HepG2 (cell line): Measurements from ENCODE around the gene OR6S1. TPM values are rescaled to one million over a fixed set of nuclear protein-coding genes. Genes with fewer than 3 reads are reported as not detected.
A peak's percentile ranks its signal among the peaks of the same experiment; 100 is the strongest.

Experiments used
- ATAC-seq: fragments of 200-7000 bp; cut with Tn5 transposase; 3 replicates; pipeline ENCODE4 v1.9.1; 2020; ENCODE audit warnings: mild to moderate bottlenecking, moderate library complexity
- BruUV-seq: library from RNA; stranded (reverse); fragments of 400-500 nt; replicated peaks from 2 replicates; lab custom pipeline; 2021; lab: Mats Ljungman, UMichigan
- CTCF ChIA-PET: fragments of 300-600 bp; formaldehyde crosslinking; extraction: SDS; loops from one replicate; lab custom pipeline; 2021; ENCODE audit warnings: low total read pairs, inconsistent platforms, low intra/inter-chr PET ratio; lab: Yijun Ruan, JAX
- POLR2A ChIA-PET: fragments of 350-600 bp; sonication (Branson Sonifier 250); formaldehyde crosslinking; loops from one replicate; lab custom pipeline; 2020; ENCODE audit warnings: antibody characterized with exemption, inconsistent platforms; lab: Yijun Ruan, JAX
- DNase-seq: peaks from one replicate; pipeline ENCODE4 v3.0.0-alpha.2; 2015; ENCODE audit warnings: low spot score
- FAIRE-seq: peaks from 3 replicates; lab custom pipeline; 2011; peaks lifted over from hg19 to GRCh38; lab: Jason Lieb, UNC
- H2AFZ ChIP-seq: one replicate; pipeline ENCODE4 v1.6.1; 2011; ENCODE audit warnings: low read length, inconsistent platforms
- H3K27ac ChIP-seq: fragments of 300-600 bp; 3 replicates; pipeline ENCODE4 v1.8.0; 2011; ENCODE audit warnings: mixed run types, mild to moderate bottlenecking, mixed read lengths, low read length, inconsistent platforms; ENCODE audit not compliant: insufficient read depth; ENCODE audit errors: extremely low read length
- H3K27me3 ChIP-seq, 2 experiments: fragments of 200-600 bp in 1 of 2; 2 replicates in 1 of 2; 3 replicates in 1 of 2; pipeline versions ENCODE4 v1.6.0 to v1.8.0; 2011; ENCODE audit warnings: low read length in 2 of 2, mild to moderate bottlenecking in 2 of 2, moderate library complexity in 2 of 2, inconsistent platforms in 1 of 2; ENCODE audit not compliant: insufficient read depth in 2 of 2, control insufficient read depth in 1 of 2
- H3K36me3 ChIP-seq, 2 experiments: fragments of 200-600 bp in 1 of 2; replicated peaks in 1 of 2; 2 replicates in 1 of 2; 3 replicates in 1 of 2; pipeline versions ENCODE4 v1.5.1 to v1.8.0; 2011; ENCODE audit warnings: low read length in 2 of 2, inconsistent platforms in 1 of 2; ENCODE audit not compliant: insufficient read depth in 2 of 2, control insufficient read depth in 1 of 2
- H3K4me1 ChIP-seq: 2 replicates; pipeline ENCODE4 v1.5.1; 2012; ENCODE audit warnings: low read length, inconsistent platforms; ENCODE audit not compliant: insufficient read depth
- H3K4me2 ChIP-seq: 2 replicates; pipeline ENCODE4 v1.6.0; 2011; ENCODE audit warnings: low read depth, low read length, inconsistent platforms
- H3K4me3 ChIP-seq, 3 experiments: fragments of 200-600 bp in 1 of 3; sonication (generic), shearing (Covaris generic) in 1 of 3; replicated peaks in 1 of 3; 2 replicates each; pipeline ENCODE4 v1.5.1; 2011 to 2016; ENCODE audit warnings: low read length in 3 of 3, inconsistent platforms in 2 of 3, low read depth in 2 of 3, mild to moderate bottlenecking in 2 of 3, control low read depth in 1 of 3, mixed read lengths in 1 of 3; ENCODE audit not compliant: insufficient read depth in 1 of 3
- H3K79me2 ChIP-seq: one replicate; pipeline ENCODE4 v1.6.1; 2011; ENCODE audit warnings: low read length, inconsistent platforms; ENCODE audit not compliant: insufficient read depth
- H3K9ac ChIP-seq: 2 replicates; pipeline ENCODE4 v1.6.0; 2011; ENCODE audit warnings: mild to moderate bottlenecking, low read depth, low read length, inconsistent platforms; ENCODE audit not compliant: insufficient read depth
- H3K9me3 ChIP-seq: 2 replicates; pipeline ENCODE4 v1.5.1; 2012; ENCODE audit warnings: mild to moderate bottlenecking, low read length
- H4K20me1 ChIP-seq: 2 replicates; pipeline ENCODE4 v1.6.0; 2011; ENCODE audit warnings: inconsistent platforms, mild to moderate bottlenecking, low read length, moderate library complexity; ENCODE audit not compliant: insufficient read depth
- DR1 ChIP-seq: sonication (generic); formaldehyde crosslinking; IDR thresholded peaks from 2 replicates; pipeline ENCODE4 v1.8.0; 2021; ENCODE audit warnings: mild to moderate bottlenecking, missing genetic modification reagents, inconsistent platforms
- ERF ChIP-seq: IDR thresholded peaks from 2 replicates; pipeline ENCODE4 v1.6.1; 2018; ENCODE audit warnings: missing biosample characterization, missing genetic modification reagents
- FIP1L1 ChIP-seq: fragments of 200-400 bp; formaldehyde crosslinking; IDR thresholded peaks from 2 replicates; pipeline ENCODE4 v1.6.1; 2018; ENCODE audit warnings: low read depth, mild to moderate bottlenecking, low read length, moderate library complexity, borderline replicate concordance; ENCODE audit not compliant: insufficient read depth
- HNF4A ChIP-seq: sonication (generic); formaldehyde crosslinking; IDR thresholded peaks from 2 replicates; pipeline ENCODE4 v1.4.0; 2020; ENCODE audit warnings: missing genetic modification reagents
- MAFF ChIP-seq: IDR thresholded peaks from 2 replicates; pipeline ENCODE4 v1.6.1; 2011; ENCODE audit warnings: low read depth, low read length, improper control_type of control experiment
- MAFK ChIP-seq, 2 experiments: IDR thresholded peaks in 1 of 2; conservative IDR thresholded peaks in 1 of 2; 2 replicates each; pipeline ENCODE4 v1.6.1; 2011; ENCODE audit warnings: improper control_type of control experiment in 2 of 2, low read length in 2 of 2
- ZBTB38 ChIP-seq: sonication (generic); formaldehyde crosslinking; IDR thresholded peaks from 2 replicates; pipeline ENCODE4 v1.5.1; 2020; ENCODE audit warnings: mild to moderate bottlenecking, missing genetic modification reagents
- ZMYM3 ChIP-seq: sonication (generic); formaldehyde crosslinking; IDR thresholded peaks from 2 replicates; pipeline ENCODE4 v1.5.1; 2020; ENCODE audit warnings: mild to moderate bottlenecking, missing genetic modification reagents
- ZNF431 ChIP-seq: sonication (generic); formaldehyde crosslinking; IDR thresholded peaks from 2 replicates; pipeline ENCODE4 v1.9.0; 2022; ENCODE audit warnings: missing genetic modification reagents, low read depth, mild to moderate bottlenecking, borderline replicate concordance
- ZNF441 ChIP-seq: sonication (generic); formaldehyde crosslinking; IDR thresholded peaks from 2 replicates; pipeline ENCODE4 v1.7.0; 2021; ENCODE audit warnings: missing genetic modification reagents, borderline replicate concordance
- ZSCAN12 ChIP-seq: sonication (generic); formaldehyde crosslinking; IDR thresholded peaks from 2 replicates; pipeline ENCODE4 v1.9.0; 2021; ENCODE audit warnings: mild to moderate bottlenecking, missing genetic modification reagents
- WGBS: methylation state at CpG from one replicate; pipeline ENCODE4 v1.1.6; 2017; ENCODE audit warnings: low lambda C conversion rate; 5-methylcytosine and 5-hydroxymethylcytosine counted together
- in situ Hi-C: cut with HindIII; loops from 2 replicates; pipeline ENCODE4 v1.10.0; 2017; ENCODE audit warnings: low pct_unique_long_range_greater_than_20kb; ENCODE audit not compliant: extremely low pct_ligation_motif_present
- intact Hi-C: fragments of 100-400 bp; cut with micrococcal nuclease; formaldehyde crosslinking; loops from one replicate; pipeline ENCODE4 v1.10.0; 2022; ENCODE audit not compliant: unreplicated experiment
- polyA plus RNA-seq, 8 experiments: library from polyadenylated mRNA; depleted of rRNA in 3 of 8; stranded (reverse) in 7 of 8; unstranded in 1 of 8; fragments of >200 nt; fragmentation: Illumina TruSeq in 4 of 8; extraction: Trizol in 4 of 8; gene quantifications; 2 replicates each; pipeline versions ENCODE4 v1.2.1 to v1.2.3, GENCODE V29; 2011 to 2016; ENCODE audit warnings: low read depth in 4 of 8, missing spikeins in 1 of 8, mixed read lengths in 1 of 8; ENCODE audit not compliant: insufficient read depth in 1 of 8
- total RNA-seq, 5 experiments: library from RNA; depleted of rRNA; stranded (reverse); fragments of >200 nt; fragmentation: Illumina TruSeq; extraction: Trizol; gene quantifications; 2 replicates each; pipeline ENCODE4 v1.2.3, GENCODE V29; 2016; ENCODE audit warnings: low read depth in 1 of 5
- TF ChIP-seq, protein P1 (sequence below): sonication (generic); formaldehyde crosslinking; IDR thresholded peaks from 2 replicates; pipeline ENCODE4 v1.8.1; 2023; ENCODE audit warnings: mild to moderate bottlenecking, moderate library complexity, missing genetic modification reagents
- TF ChIP-seq, protein P2 (sequence below): sonication (generic); formaldehyde crosslinking; IDR thresholded peaks from 2 replicates; pipeline ENCODE4 v1.5.0; 2020; ENCODE audit warnings: mild to moderate bottlenecking, missing genetic modification reagents, borderline replicate concordance

Gene OR6S1
- total and polyA plus RNA-seq, 2 of the 13 experiments (the other 11 are each of a cell fraction or from before 2014, with no cell fraction given), result 0.09 TPM; not detected in 1

DNA sequence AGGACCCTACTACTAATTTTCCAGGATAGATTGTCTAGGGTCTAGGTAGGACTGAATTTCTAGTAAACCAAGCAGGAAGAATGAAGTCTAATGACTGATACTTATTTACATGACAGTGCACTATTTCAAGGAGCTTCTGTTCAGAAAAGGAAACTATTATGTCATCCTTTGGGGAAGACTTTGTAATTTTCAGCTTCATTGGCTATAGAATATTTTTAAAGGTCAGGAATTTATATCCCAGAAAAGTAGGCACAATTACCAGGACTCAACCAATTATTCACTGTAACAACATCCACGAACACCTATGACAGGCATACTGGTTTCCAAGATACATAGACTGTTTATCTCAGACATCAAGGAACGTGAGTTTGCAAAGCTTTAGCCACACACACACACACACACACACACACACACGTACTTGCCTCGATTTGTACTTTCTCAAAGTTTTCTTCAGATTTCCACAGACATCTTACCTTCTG, 23.2 kb downstream of the OR6S1 start:
- no peaks in the 10 kb centered on the region for H4K20me1 ChIP-seq
- no peak overlapping the region for H2AFZ ChIP-seq
- H3K9me3 ChIP-seq, result no peaks in the 10 kb centered on the region
- FAIRE-seq, result no peak
- no peak overlapping the region for H3K4me3 ChIP-seq
- ChIA-PET POLR2A (no interaction called here), CTCF (no interaction called here)
- H3K27me3 ChIP-seq, result no peaks in the 10 kb centered on the region; a peak in 1 of 5 replicates
- H3K4me2 ChIP-seq, result no peak overlapping the region
- TF ChIP-seq MAFK (conservative IDR thresholded peaks at IDR 0.05 in 1 of 2, IDR thresholded peaks at IDR 0.05 in 1 of 2; ENCODE audit: low read length in 2 of 2) (peak in 1 of 2 experiments; percentile 13; a peak in 1 of 4 replicates), ERF (CRISPR knock-in tag) (no peak), DR1 (CRISPR knock-in tag) (no peak)
- TF ChIP-seq, protein P1, sequence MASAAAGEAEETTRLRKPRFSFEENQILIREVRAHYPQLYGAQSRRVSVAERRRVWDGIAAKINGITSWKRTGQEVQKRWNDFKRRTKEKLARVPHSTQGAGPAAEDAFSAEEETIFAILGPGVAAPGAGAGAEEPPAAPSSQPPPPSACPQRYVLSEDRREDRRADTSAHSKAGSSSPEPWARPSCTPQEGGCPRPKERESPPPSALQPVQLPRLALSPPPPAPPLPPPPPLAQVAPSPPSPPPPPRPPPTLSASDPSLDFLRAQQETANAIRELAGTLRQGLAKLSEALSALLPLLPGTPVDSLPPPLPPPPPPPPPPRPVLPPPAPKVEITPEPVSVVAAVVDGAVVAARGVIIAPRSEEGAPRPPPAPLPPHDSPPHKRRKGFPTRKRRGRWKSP (CRISPR knock-in tag), result no peak
- H3K36me3 ChIP-seq, result no peaks in the 10 kb centered on the region
- 32% methylated on average over 4 of the region's 4 CpGs for WGBS
- DNase-seq, result no peak
- no peak overlapping the region for H3K27ac ChIP-seq
- intact Hi-C loops (no loop called here), in situ Hi-C loops (loop anchor here (25.0 kb wide), 1 partner anchor 156 kb away; the partner anchor contains the start of genes APEX1, OSGEP, PIP4P1 and PNP)
- no peaks in the 10 kb centered on the region for H3K79me2 ChIP-seq
- no TSS peak for BruUV-seq
- H3K9ac ChIP-seq, result no peak overlapping the region
- no peak for ATAC-seq
- H3K4me1 ChIP-seq, result peaks cover 86% of the 10 kb centered on the region

DNA sequence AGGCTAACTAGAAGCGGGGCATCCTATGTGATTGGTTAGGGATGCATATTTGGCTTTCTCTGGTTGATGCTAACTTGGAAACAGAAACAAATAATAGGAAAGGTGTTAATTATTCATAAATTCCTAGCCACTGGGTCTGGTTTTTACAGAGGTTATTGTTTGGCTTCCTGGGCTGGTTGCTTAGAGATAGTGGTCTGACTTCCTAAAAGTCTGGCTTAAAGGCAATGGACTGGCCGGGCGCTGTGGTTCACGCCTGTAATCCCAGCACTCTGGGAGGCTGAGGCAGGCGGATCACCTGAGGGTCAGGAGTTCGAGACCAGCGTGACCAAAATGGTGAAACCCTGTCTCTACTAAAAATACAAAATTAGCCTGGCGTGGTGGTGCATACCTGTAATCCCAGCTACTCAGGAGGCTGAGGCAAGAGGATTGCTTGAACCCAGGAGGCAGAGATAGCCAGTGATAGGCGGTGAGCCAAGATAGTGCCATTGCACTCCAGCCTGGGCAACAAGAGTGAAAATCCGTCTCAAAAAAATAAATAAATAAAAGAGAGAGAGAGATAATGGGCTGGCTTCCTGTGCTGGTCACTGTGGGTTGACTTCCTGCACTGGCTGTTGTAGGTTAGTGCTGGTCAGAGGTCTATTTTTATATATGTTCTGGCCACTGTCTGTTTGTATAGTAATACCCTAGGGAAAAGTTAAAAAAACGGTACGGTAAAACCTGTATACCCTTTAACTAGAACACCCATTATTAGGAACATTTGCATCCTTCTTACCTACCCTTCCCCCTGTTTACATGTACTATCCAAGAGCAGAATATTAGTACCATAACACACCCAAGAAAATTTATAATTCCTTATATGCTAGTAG, 24.1 kb downstream of the OR6S1 start:
- intact Hi-C loops (no loop called here), in situ Hi-C loops (loop anchor here (25.0 kb wide), 1 partner anchor 155 kb away; the partner anchor contains the start of genes APEX1, OSGEP, PIP4P1 and PNP)
- no peak overlapping the region for H3K27ac ChIP-seq
- no peak overlapping the region for H3K4me2 ChIP-seq
- POLR2A ChIA-PET, result no interaction called here
- no peaks in the 10 kb centered on the region; a peak in 1 of 5 replicates for H3K27me3 ChIP-seq
- CTCF ChIA-PET, result no interaction called here
- H3K79me2 ChIP-seq, result no peaks in the 10 kb centered on the region
- no peaks in the 10 kb centered on the region for H4K20me1 ChIP-seq
- no peaks in the 10 kb centered on the region for H3K36me3 ChIP-seq
- ATAC-seq (no peak), DNase-seq (no peak), FAIRE-seq (no peak)
- no peak overlapping the region for H2AFZ ChIP-seq
- no peak overlapping the region for H3K4me3 ChIP-seq
- no peak overlapping the region for H3K9ac ChIP-seq
- peaks cover 84% of the 10 kb centered on the region for H3K4me1 ChIP-seq
- BruUV-seq, result no TSS peak
- H3K9me3 ChIP-seq, result no peaks in the 10 kb centered on the region
- 70% methylated on average over 12 of the region's 12 CpGs for whole genome bisulfite sequencing
- TF ChIP-seq FIP1L1 (no peak), ZNF441 (CRISPR knock-in tag) (peak; percentile 95), ZSCAN12 (no peak), ZBTB38 (0 out of 2 replicates have a peak, but pooled peaks have one; percentile 23), ZNF431 (CRISPR knock-in tag) (0 out of 2 replicates have a peak, but pooled peaks have one; percentile 34), ZMYM3 (CRISPR knock-in tag) (0 out of 2 replicates have a peak, but pooled peaks have one; percentile 30), HNF4A (CRISPR knock-in tag) (no peak), MAFF (no peak)
- TF ChIP-seq, protein P2, sequence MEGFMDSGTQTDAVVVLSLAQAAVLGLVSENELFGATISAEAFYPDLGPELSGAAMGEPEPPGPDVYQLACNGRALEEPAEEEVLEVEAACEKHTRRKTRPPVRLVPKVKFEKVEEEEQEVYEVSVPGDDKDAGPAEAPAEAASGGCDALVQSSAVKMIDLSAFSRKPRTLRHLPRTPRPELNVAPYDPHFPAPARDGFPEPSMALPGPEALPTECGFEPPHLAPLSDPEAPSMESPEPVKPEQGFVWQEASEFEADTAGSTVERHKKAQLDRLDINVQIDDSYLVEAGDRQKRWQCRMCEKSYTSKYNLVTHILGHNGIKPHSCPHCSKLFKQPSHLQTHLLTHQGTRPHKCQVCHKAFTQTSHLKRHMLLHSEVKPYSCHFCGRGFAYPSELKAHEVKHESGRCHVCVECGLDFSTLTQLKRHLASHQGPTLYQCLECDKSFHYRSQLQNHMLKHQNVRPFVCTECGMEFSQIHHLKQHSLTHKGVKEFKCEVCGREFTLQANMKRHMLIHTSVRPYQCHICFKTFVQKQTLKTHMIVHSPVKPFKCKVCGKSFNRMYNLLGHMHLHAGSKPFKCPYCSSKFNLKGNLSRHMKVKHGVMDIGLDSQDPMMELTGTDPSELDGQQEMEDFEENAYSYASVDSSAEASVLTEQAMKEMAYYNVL, result 0 out of 2 replicates have a peak, but pooled peaks have one; percentile 62
